Common myeloid progenitor, CD34-positive (primary cell): Measurements from ENCODE around the gene ZNF805.

Experiments used
- CTCF ChIA-PET: fragments of 350-600 bp; sonication (Branson Sonifier 250); formaldehyde crosslinking; loops from one replicate; lab custom pipeline; 2021; ENCODE audit warnings: antibody characterized with exemption; lab: Charles Lee
- POLR2A ChIA-PET: fragments of 350-600 bp; sonication (Branson Sonifier 250); formaldehyde crosslinking; loops from one replicate; lab custom pipeline; 2021; ENCODE audit warnings: antibody characterized with exemption; lab: Charles Lee
- DNase-seq, 3 donors: peaks; one replicate each; pipeline versions ENCODE4 v3.0.0 to v3.0.0-alpha.2; 2013
- H3K27ac ChIP-seq, 2 experiments: 1 replicate in 1 of 2; 2 replicates in 1 of 2; pipeline ENCODE4 v1.7.0; 2013; ENCODE audit warnings: inconsistent platforms in 2 of 2, low read length in 2 of 2, mild to moderate bottlenecking in 2 of 2, low read depth in 1 of 2, moderate library complexity in 1 of 2; ENCODE audit not compliant: severe bottlenecking in 2 of 2, insufficient read depth in 1 of 2, poor library complexity in 1 of 2
- H3K27me3 ChIP-seq, 5 experiments: replicated peaks in 2 of 5; 1 replicate in 3 of 5; 2 replicates in 2 of 5; pipeline versions ENCODE4 v1.6.1 to v1.7.0; 2013; ENCODE audit warnings: low read length in 4 of 5, mild to moderate bottlenecking in 2 of 5, moderate library complexity in 2 of 5, inconsistent platforms in 1 of 5; ENCODE audit not compliant: insufficient read depth in 5 of 5, control insufficient read depth in 4 of 5
- H3K36me3 ChIP-seq, 4 experiments: 1 replicate in 2 of 4; 2 replicates in 2 of 4; pipeline versions ENCODE4 v1.6.1 to v1.7.0; 2013; ENCODE audit warnings: low read length in 3 of 4, control low read depth in 1 of 4, mild to moderate bottlenecking in 1 of 4; ENCODE audit not compliant: control insufficient read depth in 4 of 4, insufficient read depth in 4 of 4
- H3K4me1 ChIP-seq, 4 experiments: 1 replicate in 3 of 4; 2 replicates in 1 of 4; pipeline versions ENCODE4 v1.6.1 to v1.7.1; 2013; ENCODE audit warnings: low read length in 3 of 4, mild to moderate bottlenecking in 3 of 4, control low read depth in 1 of 4, inconsistent platforms in 1 of 4, moderate library complexity in 1 of 4; ENCODE audit not compliant: control insufficient read depth in 4 of 4, insufficient read depth in 4 of 4; ENCODE audit errors: control extremely low read depth in 1 of 4
- H3K4me3 ChIP-seq, 7 experiments: 1 replicate in 4 of 7; 2 replicates in 3 of 7; pipeline versions ENCODE4 v1.5.1 to v1.7.0; 2013; ENCODE audit warnings: mild to moderate bottlenecking in 7 of 7, low read length in 6 of 7, moderate library complexity in 6 of 7, inconsistent platforms in 2 of 7, low read depth in 2 of 7, control low read depth in 1 of 7; ENCODE audit not compliant: insufficient read depth in 4 of 7, control insufficient read depth in 1 of 7; ENCODE audit errors: extremely low read depth in 1 of 7
- H3K9me3 ChIP-seq, 5 experiments: 1 replicate in 4 of 5; 2 replicates in 1 of 5; pipeline versions ENCODE4 v1.6.1 to v1.7.1; 2013; ENCODE audit warnings: low read length in 4 of 5, mild to moderate bottlenecking in 2 of 5, inconsistent platforms in 1 of 5, low read depth in 1 of 5, moderate library complexity in 1 of 5; ENCODE audit not compliant: control insufficient read depth in 4 of 5, insufficient read depth in 2 of 5; ENCODE audit errors: control extremely low read depth in 1 of 5
- WGBS: methylation state at CpG from one replicate; pipeline ENCODE4 v1.1.5; 2013; ENCODE audit not compliant: insufficient coverage; 5-methylcytosine and 5-hydroxymethylcytosine counted together

The ZNF805 gene

GRCh38 chr19:57210381-57210780 lies 30.1 kb upstream of the ZNF805 start:
- H3K27me3 ChIP-seq: no peaks in the 10 kb centered on the region
- H3K9me3 ChIP-seq: peaks cover 1 to 48% (median 33%) of the 10 kb centered on the region in 5 experiments
- 63% methylated on average over 3 of the region's 4 CpGs for WGBS
- H3K4me1 ChIP-seq: no peaks in the 10 kb centered on the region
- CTCF ChIA-PET: interaction anchor here (1.1 kb wide), 1 partner anchor 28 kb away, joined by 3 read pairs; no protein-coding TSS in a partner anchor
- POLR2A ChIA-PET: no interaction called here
- peaks cover 30 to 91% (median 65%) of the 10 kb centered on the region in 4 experiments for H3K36me3 ChIP-seq
- DNase-seq: no peak
- no peak overlapping the region for H3K4me3 ChIP-seq
- no peak overlapping the region for H3K27ac ChIP-seq

- no peaks in the 10 kb centered on the region for H3K27me3 ChIP-seq
- H3K9me3 ChIP-seq: peaks cover 1 to 48% (median 35%) of the 10 kb centered on the region in 5 experiments
- peaks cover 31 to 88% (median 58%) of the 10 kb centered on the region in 4 experiments for H3K36me3 ChIP-seq
- WGBS: 95% methylated on average over 6 of the region's 7 CpGs
- DNase-seq: no peak
- H3K4me1 ChIP-seq: no peaks in the 10 kb centered on the region
- peak overlapping the region in 1 of 7 experiments; percentile 6 for H3K4me3 ChIP-seq
- CTCF ChIA-PET: no interaction called here
- H3K27ac ChIP-seq: no peak overlapping the region
- POLR2A ChIA-PET: no interaction called here
These were observed 28.3 kb upstream of the ZNF805 start for GRCh38 chr19:57212109-57212508.

- Histone ChIP-seq H3K36me3 (no peaks in the 10 kb centered on the region), H3K4me3 (no peak overlapping the region), H3K9me3 (peaks cover 0 to 4% (median 0%) of the 10 kb centered on the region in 5 experiments), H3K27ac (no peak overlapping the region), H3K27me3 (no peaks in the 10 kb centered on the region), H3K4me1 (peaks cover 0 to 2% (median 0%) of the 10 kb centered on the region in 4 experiments)
- no peak for DNase-seq
- ChIA-PET CTCF (no interaction called here), POLR2A (no interaction called here)
- WGBS: 90% methylated on average over 3 of the region's 5 CpGs
These were observed 12.9 kb upstream of the ZNF805 start for GRCh38 chr19:57227502-57227901.

GRCh38 chr19:57231686-57232085 lies 8.7 kb upstream of the ZNF805 start:
- Histone ChIP-seq H3K36me3 (no peaks in the 10 kb centered on the region), H3K9me3 (peaks cover 0 to 4% (median 0%) of the 10 kb centered on the region in 5 experiments), H3K27me3 (no peaks in the 10 kb centered on the region), H3K27ac (no peak overlapping the region), H3K4me3 (no peak overlapping the region), H3K4me1 (peaks cover 0 to 2% (median 0%) of the 10 kb centered on the region in 4 experiments)
- WGBS: 57% methylated on average over 8 of the region's 9 CpGs
- ChIA-PET POLR2A (no interaction called here), CTCF (no interaction called here)
- DNase-seq: no peak

GRCh38 chr19:57233207-57233606 lies 7.2 kb upstream of the ZNF805 start:
- CTCF ChIA-PET: interaction anchor here (0.6 kb wide), 1 partner anchor 49 kb away, joined by 3 read pairs; no protein-coding TSS in a partner anchor
- WGBS: 43% methylated on average over 1 of the region's 1 CpG

GRCh38 chr19:57239982-57240310 lies 486 bp upstream of the ZNF805 start:
- peaks cover 0 to 18% (median 9%) of the 10 kb centered on the region in 4 experiments for H3K36me3 ChIP-seq
- no peaks in the 10 kb centered on the region for H3K9me3 ChIP-seq
- H3K27me3 ChIP-seq: no peaks in the 10 kb centered on the region
- DNase-seq: peak in 2 of 3 donors; percentile 48 to 59
- WGBS: 17% methylated on average over 12 of the region's 12 CpGs
- H3K4me3 ChIP-seq: peak overlapping the region; percentile 85 to 99 (median 92)
- peaks cover 9 to 23% (median 15%) of the 10 kb centered on the region in 4 experiments for H3K4me1 ChIP-seq
- CTCF ChIA-PET: no interaction called here
- H3K27ac ChIP-seq: peak overlapping the region; percentile 94 to 96
- POLR2A ChIA-PET: interaction anchor here (0.7 kb wide), 1 partner anchor 1235 kb away, joined by 3 read pairs; no protein-coding TSS in a partner anchor

More at GRCh38 chr19:57233207-57233606, 7.2 kb upstream of the ZNF805 start:
- Histone ChIP-seq H3K27me3 (no peaks in the 10 kb centered on the region), H3K36me3 (no peaks in the 10 kb centered on the region), H3K9me3 (peaks cover 0 to 4% (median 0%) of the 10 kb centered on the region in 5 experiments), H3K4me1 (peaks cover 0 to 2% (median 0%) of the 10 kb centered on the region in 4 experiments), H3K27ac (no peak overlapping the region), H3K4me3 (no peak overlapping the region)
- no peak for DNase-seq
- POLR2A ChIA-PET: no interaction called here

- CTCF ChIA-PET: no interaction called here
- H3K27ac ChIP-seq: peak overlapping the region; percentile 94 to 96
- WGBS: 47% methylated on average over 5 of the region's 7 CpGs
These were observed 744 bp downstream of the ZNF805 start for GRCh38 chr19:57241176-57241575.

More at GRCh38 chr19:57241176-57241575, 744 bp downstream of the ZNF805 start:
- peaks cover 9 to 23% (median 15%) of the 10 kb centered on the region in 4 experiments for H3K4me1 ChIP-seq
- POLR2A ChIA-PET: no interaction called here
- no peaks in the 10 kb centered on the region for H3K27me3 ChIP-seq
- no peaks in the 10 kb centered on the region for H3K9me3 ChIP-seq
- peaks cover 3 to 27% (median 15%) of the 10 kb centered on the region in 4 experiments for H3K36me3 ChIP-seq
- peak overlapping the region; percentile 85 to 99 (median 92) for H3K4me3 ChIP-seq
- DNase-seq: peak in 2 of 3 donors; percentile 53 to 66
